Measurements from ENCODE around the gene SURF1.
"Not testable (repeated sequence)": the region's sequence is repeated elsewhere in the genome, so short reads cannot be mapped to it uniquely, and the experiment has no call there.

The SURF1 gene

GRCh38 chr9:133335924-133336811 is 20.1 kb downstream of the SURF1 start, which contains the start of gene SURF6:
Gene SURF6, minus strand, starts transcription at chr9:133336188. Its CDS starts 56 bp downstream, at chr9:133336132.
- peaks cover 46% of the 10 kb centered on the region for H3K36me3 ChIP-seq (replicated peaks; ENCODE audit: low read depth, low read length)
- peaks cover 15% of the 10 kb centered on the region for H3K4me1 ChIP-seq (ENCODE audit: low read length)
- H3K9me3 ChIP-seq (ENCODE audit: insufficient read depth, low read length), result no peaks in the 10 kb centered on the region
- H3K79me2 ChIP-seq (ENCODE audit: low read length), result peaks cover 30% of the 10 kb centered on the region
- peak within 1 kb of the TSS; percentile 84 for H3K4me2 ChIP-seq (ENCODE audit: low read length)
- peak within 1 kb of the TSS; percentile 89 for H3K9ac ChIP-seq (ENCODE audit: low read length)
- peak within 1 kb of the TSS; percentile 71; the same call in 1 of the 2 replicates for H2AFZ ChIP-seq (ENCODE audit: low read depth, low read length)
- H3K27ac ChIP-seq (ENCODE audit: low read length), result peak within 1 kb of the TSS; percentile 69
- no peaks in the 10 kb centered on the region for H3K27me3 ChIP-seq (ENCODE audit: low read depth, low read length)
- peak within 1 kb of the TSS; percentile 96 for H3K4me3 ChIP-seq (ENCODE audit: low read length)
- no peak for TF ChIP-seq EZH2phosphoT487 (IDR thresholded peaks at IDR 0.05; ENCODE audit: low read depth)
- TF ChIP-seq CTCF (IDR thresholded peaks at IDR 0.05; ENCODE audit: low read depth, low read length), result no peak
- peaks cover under 1% of the 10 kb centered on the region; the same call in 1 of the 2 replicates for H4K20me1 ChIP-seq (ENCODE audit: insufficient read depth, low read length)

- H3K9ac ChIP-seq (ENCODE audit: low read length), result peak overlapping the region; percentile 89
- H3K27me3 ChIP-seq (ENCODE audit: low read depth, low read length); H3K9me3 ChIP-seq (ENCODE audit: insufficient read depth, low read length); H3K27ac ChIP-seq (ENCODE audit: low read length); H2AFZ ChIP-seq (ENCODE audit: low read depth, low read length); H4K20me1 ChIP-seq (ENCODE audit: insufficient read depth, low read length): not testable (repeated sequence)
- peaks cover 45% of the 10 kb centered on the region for H3K36me3 ChIP-seq (replicated peaks; ENCODE audit: low read depth, low read length)
- peaks cover 30% of the 10 kb centered on the region for H3K79me2 ChIP-seq (ENCODE audit: low read length)
- H3K4me2 ChIP-seq (ENCODE audit: low read length), result peak overlapping the region; percentile 75
- peaks cover 15% of the 10 kb centered on the region for H3K4me1 ChIP-seq (ENCODE audit: low read length)
- peak overlapping the region; percentile 96 for H3K4me3 ChIP-seq (ENCODE audit: low read length)
These were observed 21.4 kb downstream of the SURF1 start for GRCh38 chr9:133334888-133335287.

- Histone ChIP-seq H3K9ac (ENCODE audit: low read length) (no peak overlapping the region), H4K20me1 (ENCODE audit: insufficient read depth, low read length) (peaks cover 6% of the 10 kb centered on the region; the same call in 1 of the 2 replicates), H3K4me2 (ENCODE audit: low read length) (no peak overlapping the region), H3K4me3 (ENCODE audit: low read length) (no peak overlapping the region), H2AFZ (ENCODE audit: low read depth, low read length) (no peak overlapping the region), H3K27ac (ENCODE audit: low read length) (no peak overlapping the region), H3K79me2 (ENCODE audit: low read length) (peaks cover 30% of the 10 kb centered on the region), H3K36me3 (replicated peaks; ENCODE audit: low read depth, low read length) (peaks cover 44% of the 10 kb centered on the region), H3K4me1 (ENCODE audit: low read length) (peaks cover 15% of the 10 kb centered on the region), H3K27me3 (ENCODE audit: low read depth, low read length) (no peaks in the 10 kb centered on the region), H3K9me3 (ENCODE audit: insufficient read depth, low read length) (no peaks in the 10 kb centered on the region)
- no peak for TF ChIP-seq CTCF (IDR thresholded peaks at IDR 0.05; ENCODE audit: low read depth, low read length)
- TF ChIP-seq EZH2phosphoT487 (IDR thresholded peaks at IDR 0.05; ENCODE audit: low read depth), result no peak
These were observed 22.1 kb downstream of the SURF1 start for GRCh38 chr9:133334161-133334560.

GRCh38 chr9:133333566-133333965 is 22.7 kb downstream of the SURF1 start:
- Histone ChIP-seq H3K36me3 (replicated peaks; ENCODE audit: low read depth, low read length) (peaks cover 44% of the 10 kb centered on the region), H3K4me1 (ENCODE audit: low read length) (peaks cover 15% of the 10 kb centered on the region), H4K20me1 (ENCODE audit: insufficient read depth, low read length) (peaks cover 6% of the 10 kb centered on the region; the same call in 1 of the 2 replicates), H3K27ac (ENCODE audit: low read length) (no peak overlapping the region), H3K4me2 (ENCODE audit: low read length) (no peak overlapping the region), H3K79me2 (ENCODE audit: low read length) (peaks cover 30% of the 10 kb centered on the region), H2AFZ (ENCODE audit: low read depth, low read length) (no peak overlapping the region), H3K9me3 (ENCODE audit: insufficient read depth, low read length) (no peaks in the 10 kb centered on the region), H3K4me3 (ENCODE audit: low read length) (no peak overlapping the region), H3K27me3 (ENCODE audit: low read depth, low read length) (no peaks in the 10 kb centered on the region), H3K9ac (ENCODE audit: low read length) (no peak overlapping the region)
- no peak for TF ChIP-seq EZH2phosphoT487 (IDR thresholded peaks at IDR 0.05; ENCODE audit: low read depth)
- TF ChIP-seq CTCF (IDR thresholded peaks at IDR 0.05; ENCODE audit: low read depth, low read length), result no peak

Data from OCI-LY3 (cell line).